Measurements from ENCODE around the gene CCNG2. TPM values are rescaled to one million over a fixed set of nuclear protein-coding genes. Genes with fewer than 3 reads are reported as not detected.

CCNG2 gene
- total and polyA plus RNA-seq, 2 of the 13 experiments (the other 11 are each of a cell fraction or from before 2014, with no cell fraction given) = 3.9 to 11.5 TPM

DNA sequence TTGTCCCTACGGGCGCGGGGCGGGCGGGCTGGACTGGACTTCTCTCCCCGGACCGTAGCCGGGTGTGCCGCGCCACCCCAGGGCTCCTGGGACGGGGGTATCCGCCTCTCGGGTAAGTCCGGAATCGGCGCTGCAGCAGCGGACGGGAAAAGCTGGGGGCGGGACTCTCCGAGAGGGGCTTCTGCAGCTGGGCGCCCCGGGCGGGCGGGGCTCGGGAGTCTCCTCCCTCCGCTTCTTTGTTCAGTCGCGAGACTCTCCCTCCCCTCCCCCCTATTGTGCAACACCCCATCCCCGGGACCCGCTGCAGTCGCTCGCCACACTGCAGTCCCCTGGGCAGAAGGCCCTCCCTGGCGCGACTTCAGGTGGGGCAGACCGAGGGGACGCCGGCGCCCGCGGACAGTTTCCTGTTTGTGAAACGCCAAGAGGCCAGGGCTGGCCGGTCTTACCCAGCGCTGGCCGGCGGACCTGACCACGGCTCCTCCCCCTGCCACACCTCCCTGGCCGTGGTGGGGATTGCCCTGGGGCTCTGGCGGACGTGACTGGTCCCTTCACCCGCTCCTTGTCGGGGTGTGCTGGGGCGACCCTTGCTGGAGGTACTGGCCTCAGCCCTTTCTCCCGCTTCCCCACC, 966 bp downstream of the CCNG2 start:
- ChIA-PET CTCF (ENCODE audit: low intra/inter-chr PET ratio, low total read pairs) (no interaction called here), POLR2A (interaction anchor here (0.6 kb wide), 1 partner anchor 81 kb away, joined by 3 read pairs; no protein-coding TSS in a partner anchor)
- no TSS peak for BruUV-seq (replicated peaks)
- intact Hi-C loops (cut with micrococcal nuclease; ENCODE audit: unreplicated experiment) (loop anchor here (2.0 to 5.0 kb wide), 2 partner anchors 44 to 81 kb away; no protein-coding TSS in a partner anchor), in situ Hi-C loops (cut with HindIII; ENCODE audit: extremely low pct_ligation_motif_present, low pct_unique_long_range_greater_than_20kb) (loop anchor here (5.0 kb wide), 1 partner anchor 81 kb away; the partner anchor contains the start of gene CCNI)
- FAIRE-seq (no peak), DNase-seq (ENCODE audit: low spot score) (peak; percentile 78), ATAC-seq (peak; percentile 87)
- Histone ChIP-seq H2AFZ (ENCODE audit: low read length) (no peak overlapping the region), H3K9me3 (ENCODE audit: low read length) (no peaks in the 10 kb centered on the region), H3K9ac (ENCODE audit: insufficient read depth, low read depth, low read length) (peak overlapping the region; percentile 90), H3K4me1 (ENCODE audit: insufficient read depth, low read length) (peaks cover 27% of the 10 kb centered on the region), H3K27ac (ENCODE audit: extremely low read length, insufficient read depth, low read length) (peak overlapping the region; percentile 93), H3K27me3 (ENCODE audit: control insufficient read depth in 1 of 2, insufficient read depth in 2 of 2, low read length in 2 of 2) (no peaks in the 10 kb centered on the region; a peak in 1 of 5 replicates), H3K4me2 (ENCODE audit: low read depth, low read length) (peak overlapping the region; percentile 88), H3K36me3 (replicated peaks in 1 of 2; ENCODE audit: control insufficient read depth in 1 of 2, insufficient read depth in 2 of 2, low read length in 2 of 2) (peaks cover 1 to 26% of the 10 kb centered on the region in 2 experiments; a peak in 4 of 5 replicates), H3K4me3 (replicated peaks in 1 of 3; ENCODE audit: insufficient read depth in 1 of 3, low read depth in 2 of 3, low read length in 3 of 3) (peak overlapping the region; percentile 88 to 99 (median 99)), H3K79me2 (ENCODE audit: insufficient read depth, low read length) (peaks cover 6% of the 10 kb centered on the region), H4K20me1 (ENCODE audit: insufficient read depth, low read length) (no peaks in the 10 kb centered on the region)
- no CpG with 5 or more reads among the region's 53 CpGs for WGBS (ENCODE audit: low lambda C conversion rate)
- TF ChIP-seq, protein P1, sequence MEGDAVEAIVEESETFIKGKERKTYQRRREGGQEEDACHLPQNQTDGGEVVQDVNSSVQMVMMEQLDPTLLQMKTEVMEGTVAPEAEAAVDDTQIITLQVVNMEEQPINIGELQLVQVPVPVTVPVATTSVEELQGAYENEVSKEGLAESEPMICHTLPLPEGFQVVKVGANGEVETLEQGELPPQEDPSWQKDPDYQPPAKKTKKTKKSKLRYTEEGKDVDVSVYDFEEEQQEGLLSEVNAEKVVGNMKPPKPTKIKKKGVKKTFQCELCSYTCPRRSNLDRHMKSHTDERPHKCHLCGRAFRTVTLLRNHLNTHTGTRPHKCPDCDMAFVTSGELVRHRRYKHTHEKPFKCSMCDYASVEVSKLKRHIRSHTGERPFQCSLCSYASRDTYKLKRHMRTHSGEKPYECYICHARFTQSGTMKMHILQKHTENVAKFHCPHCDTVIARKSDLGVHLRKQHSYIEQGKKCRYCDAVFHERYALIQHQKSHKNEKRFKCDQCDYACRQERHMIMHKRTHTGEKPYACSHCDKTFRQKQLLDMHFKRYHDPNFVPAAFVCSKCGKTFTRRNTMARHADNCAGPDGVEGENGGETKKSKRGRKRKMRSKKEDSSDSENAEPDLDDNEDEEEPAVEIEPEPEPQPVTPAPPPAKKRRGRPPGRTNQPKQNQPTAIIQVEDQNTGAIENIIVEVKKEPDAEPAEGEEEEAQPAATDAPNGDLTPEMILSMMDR (CRISPR knock-in tag; IDR thresholded peaks at IDR 0.05) = peak; percentile 48
- TF ChIP-seq AKAP8 (CRISPR knock-in tag; IDR thresholded peaks at IDR 0.05) (peak; percentile 62; the same call in 1 of the 2 replicates), ZNF264 (CRISPR knock-in tag; IDR thresholded peaks at IDR 0.05) (no peak), GATAD1 (CRISPR knock-in tag; IDR thresholded peaks at IDR 0.05) (peak; percentile 60), ZNF343 (CRISPR knock-in tag; IDR thresholded peaks at IDR 0.05) (no peak), ZSCAN31 (CRISPR knock-in tag; IDR thresholded peaks at IDR 0.05; ENCODE audit: low read depth) (peak; percentile 5; the same call in 1 of the 2 replicates), YEATS2 (CRISPR knock-in tag; IDR thresholded peaks at IDR 0.05; ENCODE audit: borderline replicate concordance) (no peak), KAT7 (CRISPR knock-in tag; IDR thresholded peaks at IDR 0.05; ENCODE audit: borderline replicate concordance) (no peak), SP1 (IDR thresholded peaks at IDR 0.05) (no peak), SP1 (CRISPR knock-in tag; IDR thresholded peaks at IDR 0.05) (0 out of 2 replicates have a peak, but pooled peaks have one; percentile 14), PHF21A (CRISPR knock-in tag; IDR thresholded peaks at IDR 0.05) (peak; percentile 54; the same call in 1 of the 2 replicates)
- TF ChIP-seq, protein P2, sequence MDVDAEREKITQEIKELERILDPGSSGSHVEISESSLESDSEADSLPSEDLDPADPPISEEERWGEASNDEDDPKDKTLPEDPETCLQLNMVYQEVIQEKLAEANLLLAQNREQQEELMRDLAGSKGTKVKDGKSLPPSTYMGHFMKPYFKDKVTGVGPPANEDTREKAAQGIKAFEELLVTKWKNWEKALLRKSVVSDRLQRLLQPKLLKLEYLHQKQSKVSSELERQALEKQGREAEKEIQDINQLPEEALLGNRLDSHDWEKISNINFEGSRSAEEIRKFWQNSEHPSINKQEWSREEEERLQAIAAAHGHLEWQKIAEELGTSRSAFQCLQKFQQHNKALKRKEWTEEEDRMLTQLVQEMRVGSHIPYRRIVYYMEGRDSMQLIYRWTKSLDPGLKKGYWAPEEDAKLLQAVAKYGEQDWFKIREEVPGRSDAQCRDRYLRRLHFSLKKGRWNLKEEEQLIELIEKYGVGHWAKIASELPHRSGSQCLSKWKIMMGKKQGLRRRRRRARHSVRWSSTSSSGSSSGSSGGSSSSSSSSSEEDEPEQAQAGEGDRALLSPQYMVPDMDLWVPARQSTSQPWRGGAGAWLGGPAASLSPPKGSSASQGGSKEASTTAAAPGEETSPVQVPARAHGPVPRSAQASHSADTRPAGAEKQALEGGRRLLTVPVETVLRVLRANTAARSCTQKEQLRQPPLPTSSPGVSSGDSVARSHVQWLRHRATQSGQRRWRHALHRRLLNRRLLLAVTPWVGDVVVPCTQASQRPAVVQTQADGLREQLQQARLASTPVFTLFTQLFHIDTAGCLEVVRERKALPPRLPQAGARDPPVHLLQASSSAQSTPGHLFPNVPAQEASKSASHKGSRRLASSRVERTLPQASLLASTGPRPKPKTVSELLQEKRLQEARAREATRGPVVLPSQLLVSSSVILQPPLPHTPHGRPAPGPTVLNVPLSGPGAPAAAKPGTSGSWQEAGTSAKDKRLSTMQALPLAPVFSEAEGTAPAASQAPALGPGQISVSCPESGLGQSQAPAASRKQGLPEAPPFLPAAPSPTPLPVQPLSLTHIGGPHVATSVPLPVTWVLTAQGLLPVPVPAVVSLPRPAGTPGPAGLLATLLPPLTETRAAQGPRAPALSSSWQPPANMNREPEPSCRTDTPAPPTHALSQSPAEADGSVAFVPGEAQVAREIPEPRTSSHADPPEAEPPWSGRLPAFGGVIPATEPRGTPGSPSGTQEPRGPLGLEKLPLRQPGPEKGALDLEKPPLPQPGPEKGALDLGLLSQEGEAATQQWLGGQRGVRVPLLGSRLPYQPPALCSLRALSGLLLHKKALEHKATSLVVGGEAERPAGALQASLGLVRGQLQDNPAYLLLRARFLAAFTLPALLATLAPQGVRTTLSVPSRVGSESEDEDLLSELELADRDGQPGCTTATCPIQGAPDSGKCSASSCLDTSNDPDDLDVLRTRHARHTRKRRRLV (CRISPR knock-in tag; IDR thresholded peaks at IDR 0.05) = no peak
- TF ChIP-seq, protein P3, sequence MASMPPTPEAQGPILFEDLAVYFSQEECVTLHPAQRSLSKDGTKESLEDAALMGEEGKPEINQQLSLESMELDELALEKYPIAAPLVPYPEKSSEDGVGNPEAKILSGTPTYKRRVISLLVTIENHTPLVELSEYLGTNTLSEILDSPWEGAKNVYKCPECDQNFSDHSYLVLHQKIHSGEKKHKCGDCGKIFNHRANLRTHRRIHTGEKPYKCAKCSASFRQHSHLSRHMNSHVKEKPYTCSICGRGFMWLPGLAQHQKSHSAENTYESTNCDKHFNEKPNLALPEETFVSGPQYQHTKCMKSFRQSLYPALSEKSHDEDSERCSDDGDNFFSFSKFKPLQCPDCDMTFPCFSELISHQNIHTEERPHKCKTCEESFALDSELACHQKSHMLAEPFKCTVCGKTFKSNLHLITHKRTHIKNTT (CRISPR knock-in tag; IDR thresholded peaks at IDR 0.05) = no peak
- TF ChIP-seq, protein P4, sequence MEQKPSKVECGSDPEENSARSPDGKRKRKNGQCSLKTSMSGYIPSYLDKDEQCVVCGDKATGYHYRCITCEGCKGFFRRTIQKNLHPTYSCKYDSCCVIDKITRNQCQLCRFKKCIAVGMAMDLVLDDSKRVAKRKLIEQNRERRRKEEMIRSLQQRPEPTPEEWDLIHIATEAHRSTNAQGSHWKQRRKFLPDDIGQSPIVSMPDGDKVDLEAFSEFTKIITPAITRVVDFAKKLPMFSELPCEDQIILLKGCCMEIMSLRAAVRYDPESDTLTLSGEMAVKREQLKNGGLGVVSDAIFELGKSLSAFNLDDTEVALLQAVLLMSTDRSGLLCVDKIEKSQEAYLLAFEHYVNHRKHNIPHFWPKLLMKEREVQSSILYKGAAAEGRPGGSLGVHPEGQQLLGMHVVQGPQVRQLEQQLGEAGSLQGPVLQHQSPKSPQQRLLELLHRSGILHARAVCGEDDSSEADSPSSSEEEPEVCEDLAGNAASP (CRISPR knock-in tag; IDR thresholded peaks at IDR 0.05; ENCODE audit: borderline replicate concordance) = no peak

All from HepG2 (cell line).